T47D (cell line): ENCODE data around the gene TOX3.

ENCODE experiments used
- DNase-seq, 2 experiments: peaks; one replicate each; pipeline versions ENCODE4 v3.0.0 to v3.0.0-alpha.2; 2011 to 2012; ENCODE audit warnings: low read depth in 1 of 2, low spot score in 1 of 2
- JUND ChIP-seq: IDR thresholded peaks from 2 replicates; pipeline ENCODE4 v1.6.1; 2012; ENCODE audit warnings: low read depth
- in situ Hi-C: cut with HindIII; loops from 2 replicates; pipeline ENCODE4 v1.10.0; 2016; ENCODE audit warnings: low sequenced_read_pairs, low pct_unique_long_range_greater_than_20kb

Gene TOX3

GRCh38 chr16:52466994-52467393 is 79.9 kb downstream of the TOX3 start:
- in situ Hi-C loops, result no loop called here
- no peak for TF ChIP-seq JUND
- DNase-seq, result no peak

GRCh38 chr16:52465711-52466267 is 81.2 kb downstream of the TOX3 start:
- in situ Hi-C loops, result no loop called here
- no peak for DNase-seq
- TF ChIP-seq JUND, result no peak

GRCh38 chr16:52463904-52464303 is 83.0 kb downstream of the TOX3 start:
- in situ Hi-C loops, result no loop called here
- no peak for DNase-seq
- TF ChIP-seq JUND, result no peak

GRCh38 chr16:52462816-52463215 is 84.1 kb downstream of the TOX3 start:
- no peak for DNase-seq
- in situ Hi-C loops, result no loop called here
- no peak for TF ChIP-seq JUND

GRCh38 chr16:52460639-52461178 is 86.2 kb downstream of the TOX3 start:
- no peak for TF ChIP-seq JUND
- in situ Hi-C loops, result no loop called here

GRCh38 chr16:52456368-52456767 is 90.6 kb downstream of the TOX3 start:
- no peak for DNase-seq
- no peak for TF ChIP-seq JUND
- in situ Hi-C loops, result no loop called here

More at GRCh38 chr16:52460639-52461178, 86.2 kb downstream of the TOX3 start:
- no peak for DNase-seq

- no peak for DNase-seq
- TF ChIP-seq JUND, result no peak
- in situ Hi-C loops, result no loop called here
These were observed 91.2 kb downstream of the TOX3 start for GRCh38 chr16:52455549-52456277.

- no peak for DNase-seq
- TF ChIP-seq JUND, result no peak
- in situ Hi-C loops, result no loop called here
These were observed 93.3 kb downstream of the TOX3 start for GRCh38 chr16:52453644-52454043.

- in situ Hi-C loops, result no loop called here
- TF ChIP-seq JUND, result no peak
- DNase-seq, result no peak
These were observed 94.9 kb downstream of the TOX3 start for GRCh38 chr16:52451971-52452421.

- no peak for TF ChIP-seq JUND
- DNase-seq, result no peak
- in situ Hi-C loops, result no loop called here
These were observed 96.0 kb downstream of the TOX3 start for GRCh38 chr16:52450916-52451315.

GRCh38 chr16:52450241-52450640 is 96.7 kb downstream of the TOX3 start:
- no peak for TF ChIP-seq JUND
- DNase-seq, result no peak
- in situ Hi-C loops, result no loop called here

- in situ Hi-C loops, result no loop called here
- DNase-seq, result no peak
These were observed 100.9 kb downstream of the TOX3 start for GRCh38 chr16:52446080-52446479.

GRCh38 chr16:52441886-52442285 is 105.1 kb downstream of the TOX3 start:
- in situ Hi-C loops, result no loop called here
- TF ChIP-seq JUND, result no peak
- no peak for DNase-seq

More at GRCh38 chr16:52446080-52446479, 100.9 kb downstream of the TOX3 start:
- TF ChIP-seq JUND, result no peak
